GM18517 (cell line): ENCODE measurements around the gene GCGR.

Source experiments
- ATAC-seq: cut with Tn5 transposase; IDR thresholded peaks from one replicate; pipeline ENCODE4 v1.9.1; 2021; ENCODE audit warnings: mild to moderate bottlenecking, moderate library complexity; ENCODE audit not compliant: unreplicated experiment

Gene GCGR

GRCh38 chr17:81845881-81846742, 42.2 kb downstream of the GCGR start:
- no peak for ATAC-seq

DNA sequence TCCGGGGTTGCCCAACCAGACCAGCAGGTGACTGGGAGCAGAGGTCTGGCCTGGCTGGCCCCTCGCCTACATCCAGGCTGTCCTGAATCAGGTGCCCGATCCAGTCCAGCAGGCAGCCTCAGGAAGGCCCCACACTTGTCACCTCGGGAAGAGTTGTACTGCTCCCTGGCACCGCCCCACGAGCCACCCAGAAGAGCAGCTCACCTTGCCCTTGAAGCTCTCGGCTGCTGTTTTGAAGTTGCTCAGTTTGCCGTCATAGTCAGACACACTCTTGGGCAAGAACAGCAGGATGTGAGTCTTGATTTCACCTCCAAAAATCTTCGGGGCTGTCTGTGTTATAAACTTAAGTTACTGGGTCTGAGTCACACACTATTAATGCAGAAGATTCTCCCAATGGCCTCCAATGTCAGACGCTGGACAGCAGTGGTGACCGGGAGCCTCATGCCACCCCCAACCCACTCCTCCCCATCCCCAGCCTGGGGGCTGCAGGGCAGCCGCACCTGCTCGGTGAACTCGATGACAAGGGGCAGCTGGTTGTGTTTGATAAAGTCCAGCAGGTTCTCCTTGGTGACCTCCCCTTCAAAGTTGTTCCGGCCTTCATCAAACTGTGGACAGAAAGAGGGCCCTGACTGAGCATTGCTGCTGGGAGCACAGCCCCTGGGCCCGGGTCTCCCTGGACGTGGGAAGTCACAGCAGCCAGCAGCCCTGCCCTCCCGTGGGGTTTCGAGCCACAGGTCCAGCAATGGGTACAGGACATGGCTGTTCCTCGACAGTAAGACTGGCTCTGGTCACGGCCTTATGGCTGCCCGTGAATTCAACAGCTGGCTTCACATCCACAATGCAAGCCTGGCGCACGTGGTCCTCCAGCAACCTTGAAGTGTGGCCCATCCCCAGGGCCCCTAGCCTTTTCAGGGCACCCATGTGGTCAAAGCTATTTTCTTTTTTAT, 43.1 kb downstream of the GCGR start:
- no peak for ATAC-seq

DNA sequence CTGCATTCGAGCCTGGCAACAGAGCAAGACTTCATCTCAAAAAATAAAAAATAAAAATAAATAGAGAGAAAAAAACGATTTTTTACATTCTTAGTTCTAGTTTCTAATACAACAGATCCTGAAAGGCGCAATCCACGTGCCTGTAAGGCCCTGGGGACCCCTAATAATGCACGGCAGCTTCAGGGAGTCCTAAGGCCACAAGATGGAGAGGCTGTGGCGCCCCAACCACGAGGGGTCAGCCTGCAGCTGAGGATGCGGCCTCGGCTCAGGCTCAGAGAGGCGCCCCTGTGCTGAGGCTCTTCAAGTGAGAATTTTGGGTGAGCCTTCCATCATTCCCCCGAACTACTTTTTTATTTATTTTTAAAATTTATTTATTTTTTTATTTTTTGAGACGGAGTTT, 45.5 kb downstream of the GCGR start:
- ATAC-seq: no peak

DNA sequence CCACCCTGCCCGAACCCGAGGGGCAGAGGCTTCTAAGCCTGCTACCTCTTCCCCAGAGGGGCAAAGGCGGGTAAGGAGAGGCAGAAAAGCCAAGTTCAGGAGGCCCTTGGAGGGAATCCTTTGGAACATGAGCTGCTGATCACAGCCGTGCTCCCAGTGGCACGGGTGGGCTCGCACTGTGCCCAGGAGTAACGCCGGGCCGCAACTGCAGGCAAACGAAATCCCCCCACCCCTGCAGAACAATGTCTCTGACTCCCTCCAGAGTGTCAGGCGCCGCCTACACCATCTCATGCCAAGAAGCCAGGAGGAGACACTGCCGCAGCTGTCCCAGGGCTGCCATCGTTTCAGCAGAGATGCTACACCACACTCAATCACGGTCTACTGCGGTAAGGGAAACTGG, 47.5 kb downstream of the GCGR start:
- no peak for ATAC-seq

- ATAC-seq: no peak
Measured at GRCh38 chr17:81852237-81852636, 48.3 kb downstream of the GCGR start.

- ATAC-seq: no peak
Measured at GRCh38 chr17:81854974-81855774, 51.2 kb downstream of the GCGR start.

GRCh38 chr17:81858170-81858966, 54.4 kb downstream of the GCGR start:
- no peak for ATAC-seq

DNA sequence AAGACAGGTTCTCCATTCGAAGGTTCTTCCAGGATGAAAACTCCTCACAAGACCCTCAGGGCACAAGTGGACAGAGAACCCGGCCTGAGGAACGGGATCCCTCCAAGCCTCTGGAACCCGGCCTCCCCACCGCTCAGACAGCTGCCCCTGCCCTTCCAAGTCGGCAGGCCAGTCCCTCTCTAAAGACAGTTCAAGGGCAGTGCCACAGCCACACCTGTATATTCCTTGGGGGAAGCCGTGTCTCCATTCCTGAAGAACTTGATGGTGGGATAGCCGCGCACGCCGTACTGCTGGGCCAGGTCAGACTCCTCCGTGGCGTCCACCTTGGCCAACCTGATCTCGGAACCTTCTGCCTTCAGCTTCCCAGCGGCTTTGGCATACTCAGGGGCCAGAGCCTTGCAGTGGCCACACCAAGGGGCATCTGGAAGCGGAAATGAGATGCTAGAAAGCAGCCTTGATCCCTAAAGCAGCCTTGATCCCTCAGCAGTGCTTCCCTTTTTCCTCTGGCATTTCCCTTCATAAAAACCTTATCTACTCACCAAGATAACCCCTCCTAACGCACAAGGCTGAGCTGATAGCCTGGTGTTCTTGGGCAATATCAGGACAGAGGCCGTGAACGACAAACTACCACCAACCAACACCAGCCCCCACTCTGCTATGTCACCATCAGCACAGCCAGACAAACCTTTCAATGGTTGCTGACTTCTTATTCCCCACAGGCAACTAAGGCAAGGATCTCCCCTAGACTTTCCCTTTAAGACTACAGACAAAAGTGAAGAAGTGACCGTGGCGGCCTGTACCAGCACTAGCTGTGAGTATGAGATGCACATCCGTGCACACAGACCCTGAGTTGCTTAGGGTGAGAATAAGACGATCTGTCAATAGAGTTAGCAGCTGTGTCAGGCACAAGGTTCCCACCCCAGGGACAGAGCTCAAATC, 55.3 kb downstream of the GCGR start:
- no peak for ATAC-seq

DNA sequence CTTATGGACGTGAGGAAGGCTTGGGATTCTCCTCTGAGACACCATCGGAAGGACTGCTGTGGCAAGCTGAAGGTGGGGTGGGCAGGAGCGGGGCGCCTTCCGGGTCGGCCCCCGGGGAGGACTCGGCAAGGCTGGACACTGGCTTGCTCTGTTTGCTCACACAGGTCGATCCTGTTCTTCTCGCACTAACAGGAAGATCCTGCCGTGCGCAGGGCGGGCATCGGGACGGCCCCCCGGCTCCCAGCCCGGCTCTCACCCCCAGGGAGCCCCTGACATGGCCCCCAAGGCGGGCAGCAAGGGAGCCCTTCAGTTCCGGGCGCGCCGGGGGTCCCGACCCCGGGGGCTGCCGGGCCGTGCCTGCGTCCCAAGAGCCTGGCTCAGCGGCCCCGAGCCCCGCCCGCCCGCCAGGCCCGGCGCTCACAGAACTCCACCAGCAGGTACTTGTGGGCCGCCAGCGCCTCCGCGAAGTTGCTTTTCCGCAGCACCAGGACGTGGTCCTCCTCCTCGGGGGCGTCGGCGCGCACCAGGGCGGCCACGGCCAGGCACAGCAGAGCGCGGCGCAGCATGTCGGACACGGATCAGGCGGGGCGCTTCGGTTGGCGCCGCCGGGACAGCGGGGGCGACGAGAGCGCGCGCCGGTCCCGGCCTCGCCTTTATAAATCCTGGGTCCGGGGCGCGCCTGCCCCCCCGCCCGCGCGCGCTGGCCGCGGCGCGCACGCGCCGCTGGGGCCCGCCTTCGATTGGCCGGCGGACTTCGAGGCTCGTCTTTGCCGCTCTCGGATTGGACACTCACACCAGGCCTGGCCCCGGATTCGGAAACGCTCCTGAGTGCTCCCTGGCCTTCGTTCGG, 56.2 kb downstream of the GCGR start, which contains the start of gene P4HB:
Gene P4HB (minus strand): TSS at position 630 of the 850 bp plus-strand sequence. CDS start 64 bp downstream, at position 566.
- ATAC-seq: no peak

GRCh38 chr17:81860756-81861568, 57.0 kb downstream of the GCGR start:
- peak; percentile 79 for ATAC-seq

- ATAC-seq: no peak
Measured at GRCh38 chr17:81863123-81863675, 59.2 kb downstream of the GCGR start.
